PC-3 (cell line): Measurements from ENCODE around the gene PLXNB1. TPM values are rescaled to one million over a fixed set of nuclear protein-coding genes. Genes with fewer than 3 reads are reported as not detected.

Source experiments
- ATAC-seq: fragments of 200-7000 bp; cut with Tn5 transposase; 2 replicates; pipeline ENCODE4 v1.9.1; 2020; ENCODE audit warnings: mild to moderate bottlenecking, moderate library complexity
- BruUV-seq: library from RNA; stranded (reverse); fragments of 400-500 nt; replicated peaks from 2 replicates; lab custom pipeline; 2021; lab: Mats Ljungman, UMichigan
- CTCF ChIA-PET: fragments of 300-600 bp; sonication (Branson Sonifier 250); formaldehyde crosslinking; loops from one replicate; lab custom pipeline; 2022; ENCODE audit warnings: antibody characterized with exemption; lab: Charles Lee
- POLR2A ChIA-PET: fragments of 300-600 bp; sonication (Branson Sonifier 250); formaldehyde crosslinking; loops from one replicate; lab custom pipeline; 2022; ENCODE audit warnings: antibody characterized with exemption; ENCODE audit not compliant: unreplicated experiment; lab: Charles Lee
- DNase-seq: peaks from one replicate; pipeline ENCODE4 v3.0.0-alpha.2; 2015
- H2AFZ ChIP-seq: fragments of 300-600 bp; sonication (generic); 2 replicates; pipeline ENCODE4 v1.6.0; 2016; ENCODE audit warnings: antibody characterized with exemption, low read length
- H3F3A ChIP-seq: fragments of 300-600 bp; sonication (generic); one replicate; pipeline ENCODE4 v1.6.0; 2017; ENCODE audit warnings: antibody characterized with exemption, low read length, control low read depth, mild to moderate bottlenecking; ENCODE audit not compliant: unreplicated experiment
- H3K27ac ChIP-seq: fragments of 300-600 bp; sonication (generic); 2 replicates; pipeline ENCODE4 v1.5.1; 2016; ENCODE audit warnings: mild to moderate bottlenecking, low read length
- H3K27me3 ChIP-seq: fragments of 300-600 bp; sonication (generic); 2 replicates; pipeline ENCODE4 v1.6.1; 2016; ENCODE audit warnings: low read length, mixed read lengths
- H3K36me3 ChIP-seq: fragments of 300-600 bp; sonication (generic); 2 replicates; pipeline ENCODE4 v1.6.1; 2016; ENCODE audit warnings: low read depth, mixed run types, low read length, mixed read lengths
- H3K4me1 ChIP-seq: fragments of 300-600 bp; sonication (generic); 2 replicates; pipeline ENCODE4 v1.5.1; 2016; ENCODE audit warnings: low read length; ENCODE audit not compliant: insufficient read depth
- H3K4me2 ChIP-seq: fragments of 300-600 bp; sonication (generic); 2 replicates; pipeline ENCODE4 v1.6.0; 2016; ENCODE audit warnings: low read length
- H3K4me3 ChIP-seq: fragments of 300-600 bp; sonication (generic); 2 replicates; pipeline ENCODE4 v1.5.1; 2016; ENCODE audit warnings: mild to moderate bottlenecking, low read length, mixed read lengths
- H3K79me2 ChIP-seq: fragments of 300-600 bp; sonication (generic); 2 replicates; pipeline ENCODE4 v1.6.1; 2017; ENCODE audit warnings: low read length, mixed read lengths
- H3K9ac ChIP-seq: fragments of 300-600 bp; sonication (generic); 2 replicates; pipeline ENCODE4 v1.6.0; 2016; ENCODE audit warnings: mild to moderate bottlenecking, low read length
- H3K9me2 ChIP-seq: fragments of 300-600 bp; sonication (generic); replicated peaks from 2 replicates; pipeline ENCODE4 v1.6.1; 2016; ENCODE audit warnings: mixed run types, low read length, mixed read lengths
- H3K9me3 ChIP-seq: fragments of 300-600 bp; sonication (generic); 2 replicates; pipeline ENCODE4 v1.6.1; 2016; ENCODE audit warnings: low read length, mixed read lengths
- H4K20me1 ChIP-seq: fragments of 300-600 bp; sonication (generic); 2 replicates; pipeline ENCODE4 v1.6.1; 2016; ENCODE audit warnings: low read length, mixed read lengths
- CTCF ChIP-seq: fragments of 300-600 bp; sonication (generic); conservative IDR thresholded peaks from 2 replicates; pipeline ENCODE4 v1.5.1; 2017; ENCODE audit warnings: antibody characterized with exemption, low read depth, mild to moderate bottlenecking, low read length
- EZH2 ChIP-seq: fragments of 300-600 bp; sonication (generic); IDR thresholded peaks from one replicate; pipeline ENCODE4 v1.6.1; 2017; ENCODE audit warnings: antibody characterized with exemption, mild to moderate bottlenecking, low read length; ENCODE audit not compliant: unreplicated experiment
- EZH2phosphoT487 ChIP-seq: fragments of 300-600 bp; sonication (generic); IDR thresholded peaks from 2 replicates; pipeline ENCODE4 v1.6.1; 2018; ENCODE audit warnings: mild to moderate bottlenecking, antibody characterized with exemption, low read length, borderline replicate concordance
- intact Hi-C: fragments of 100-400 bp; cut with micrococcal nuclease; formaldehyde crosslinking; loops from 2 replicates; pipeline ENCODE4 v1.9.0; 2023
- total RNA-seq: library from RNA; depleted of rRNA; stranded (reverse); fragments of >200 nt; gene quantifications from 2 replicates; pipeline ENCODE4 v1.2.3, GENCODE V29; 2014

Gene PLXNB1
- total RNA-seq, 1 experiment from 2014 or later = 35.4 TPM

GRCh38 chr3:48434591-48435222 lies 4.8 kb upstream of the PLXNB1 start:
- intact Hi-C loops = no loop called here
- Histone ChIP-seq H3K4me2 (no peak overlapping the region), H3K4me3 (no peak overlapping the region), H4K20me1 (no peaks in the 10 kb centered on the region), H3K27ac (no peak overlapping the region), H3K9me3 (no peaks in the 10 kb centered on the region), H3K4me1 (peaks cover 15% of the 10 kb centered on the region), H3K27me3 (no peaks in the 10 kb centered on the region), H3K36me3 (peaks cover 13% of the 10 kb centered on the region), H2AFZ (no peak overlapping the region), H3K9me2 (no peaks in the 10 kb centered on the region), H3K79me2 (peaks cover 15% of the 10 kb centered on the region), H3K9ac (no peak overlapping the region), H3F3A (no peaks in the 10 kb centered on the region)
- CTCF ChIA-PET = interaction anchor here (1.3 kb wide), 1 partner anchor 34 kb away, joined by 13 read pairs; no protein-coding TSS in a partner anchor
- TF ChIP-seq EZH2 (no peak), CTCF (no peak), EZH2phosphoT487 (no peak)
- no TSS peak for BruUV-seq
- ATAC-seq (no peak), DNase-seq (no peak)
- POLR2A ChIA-PET = no interaction called here

GRCh38 chr3:48433472-48434118 lies 3.7 kb upstream of the PLXNB1 start:
- no peak for ATAC-seq
- Histone ChIP-seq H3F3A (no peaks in the 10 kb centered on the region), H3K9me3 (no peaks in the 10 kb centered on the region), H2AFZ (no peak overlapping the region), H3K4me1 (peaks cover 7% of the 10 kb centered on the region), H3K79me2 (peaks cover 6% of the 10 kb centered on the region; the same call in 1 of the 2 replicates), H3K9ac (no peak overlapping the region), H3K4me2 (no peak overlapping the region), H4K20me1 (no peaks in the 10 kb centered on the region), H3K27ac (no peak overlapping the region), H3K4me3 (no peak overlapping the region), H3K9me2 (no peaks in the 10 kb centered on the region), H3K36me3 (peaks cover 13% of the 10 kb centered on the region), H3K27me3 (no peaks in the 10 kb centered on the region)
- POLR2A ChIA-PET = interaction anchor here (0.6 kb wide), 1 partner anchor 652 kb away, joined by 3 read pairs; no protein-coding TSS in a partner anchor
- CTCF ChIA-PET = interaction anchor here (0.5 to 1.3 kb wide), 2 partner anchors 33 to 809 kb away, joined by 5 to 13 read pairs; no protein-coding TSS in a partner anchor
- no peak for TF ChIP-seq CTCF
- no peak for TF ChIP-seq EZH2phosphoT487
- no peak for TF ChIP-seq EZH2
- peak; percentile 26 for DNase-seq
- intact Hi-C loops = no loop called here
- no TSS peak for BruUV-seq
